Activated naive CD4-positive, alpha-beta T cell treated with anti-CD3 and anti-CD28 coated beads for 36 hours (primary cell): ENCODE results near the gene TTLL11. TPM values are rescaled to one million over a fixed set of nuclear protein-coding genes. Genes with fewer than 3 reads are reported as not detected.
"Not testable (repeated sequence)": the region's sequence is repeated elsewhere in the genome, so short reads cannot be mapped to it uniquely, and the experiment has no call there.

ENCODE experiments used
- CTCF ChIA-PET: fragments of 350-600 bp; sonication (Branson Sonifier 250); formaldehyde crosslinking; loops from one replicate; lab custom pipeline; 2021; ENCODE audit warnings: antibody characterized with exemption; lab: Charles Lee
- DNase-seq: peaks from one replicate; pipeline ENCODE4 v3.0.0-alpha.2; 2020
- H3K27ac Mint-ChIP-seq: one replicate; pipeline ENCODE4 v1.8.0; 2021; ENCODE audit warnings: mild to moderate bottlenecking, mixed read lengths
- H3K27me3 Mint-ChIP-seq: one replicate; pipeline ENCODE4 v1.8.0; 2021; ENCODE audit warnings: low read depth, mixed read lengths
- H3K36me3 Mint-ChIP-seq: one replicate; pipeline ENCODE4 v1.8.0; 2021; ENCODE audit warnings: low read depth, mixed read lengths
- H3K4me1 Mint-ChIP-seq: one replicate; pipeline ENCODE4 v1.8.0; 2021; ENCODE audit warnings: low read depth, mixed read lengths
- H3K4me3 Mint-ChIP-seq: one replicate; pipeline ENCODE4 v1.8.0; 2021; ENCODE audit warnings: mild to moderate bottlenecking, moderate library complexity, mixed read lengths
- H3K9me3 Mint-ChIP-seq: one replicate; pipeline ENCODE4 v1.8.0; 2021; ENCODE audit warnings: mixed read lengths
- intact Hi-C: fragments of 100-400 bp; cut with micrococcal nuclease; formaldehyde crosslinking; loops from one replicate; pipeline ENCODE4 v1.15.1; 2023
- total RNA-seq, 2 experiments: library from RNA; stranded (reverse); gene quantifications; one replicate each; pipeline ENCODE4 v1.2.3, GENCODE V29; 2021

Gene TTLL11
- total RNA-seq, 2 experiments from 2014 or later = 0.84 to 0.86 TPM

DNA sequence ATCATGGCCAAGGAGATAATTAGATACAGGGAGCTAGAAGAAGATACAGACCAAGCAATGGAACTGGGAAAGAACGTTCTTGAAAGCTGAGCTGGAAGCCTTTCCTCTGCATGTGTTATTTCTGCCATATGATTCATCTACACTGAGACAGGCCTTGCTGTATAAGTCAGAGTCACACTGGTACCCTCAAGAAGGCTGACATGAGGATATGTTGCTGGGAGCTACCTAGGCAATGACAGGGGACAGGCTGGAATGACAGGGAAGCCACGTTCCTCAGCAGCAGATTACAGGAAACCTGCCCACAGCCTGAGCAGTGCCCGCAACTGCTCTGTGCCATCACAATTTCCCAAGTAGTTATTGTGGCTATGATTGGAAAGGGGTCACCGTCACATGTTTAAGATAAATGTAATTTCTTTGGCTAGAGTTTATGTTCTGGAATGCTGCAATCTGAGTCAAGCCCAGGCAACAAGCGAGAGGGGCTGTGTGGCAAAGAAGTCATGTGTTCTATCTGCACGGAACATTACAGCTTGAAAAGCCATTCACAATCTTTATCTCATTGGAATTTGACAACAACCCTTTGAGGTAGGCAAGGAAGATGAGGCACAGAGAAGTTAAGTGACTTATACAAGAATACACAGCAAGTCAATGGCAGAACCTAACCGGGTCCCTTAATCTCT is 108.2 kb downstream of the TTLL11 start:
- Mint-ChIP-seq H3K4me1 (no peaks in the 10 kb centered on the region), H3K27ac (no peak overlapping the region), H3K36me3 (peaks cover 11% of the 10 kb centered on the region), H3K27me3 (no peaks in the 10 kb centered on the region), H3K4me3 (no peak overlapping the region), H3K9me3 (peaks cover 11% of the 10 kb centered on the region)
- no peak for DNase-seq
- CTCF ChIA-PET = interaction anchor here (0.9 kb wide), 1 partner anchor 289 kb away, joined by 3 read pairs; no protein-coding TSS in a partner anchor
- intact Hi-C loops = no loop called here

DNA sequence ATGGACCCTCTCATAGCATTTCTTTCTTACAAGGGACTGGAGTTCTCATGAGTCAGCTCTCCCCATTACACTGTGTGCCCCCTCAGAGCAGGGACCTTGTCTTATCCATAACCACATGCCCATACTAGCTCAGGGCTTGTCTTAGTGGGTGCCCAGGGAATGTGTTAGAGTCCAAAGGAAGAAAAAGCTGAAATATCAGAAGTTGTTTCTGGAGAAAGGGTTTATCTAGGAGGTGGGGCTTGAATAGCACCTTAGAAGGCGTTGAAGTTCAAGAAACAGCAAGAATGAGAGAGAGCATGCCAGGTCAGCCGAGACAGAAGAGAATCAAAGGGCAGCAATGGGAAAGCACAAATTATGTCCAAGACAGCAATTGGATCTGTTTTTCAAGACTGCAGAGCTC is 109.4 kb downstream of the TTLL11 start:
- peaks cover 11% of the 10 kb centered on the region for H3K36me3 Mint-ChIP-seq
- no peak overlapping the region for H3K4me3 Mint-ChIP-seq
- no peak for DNase-seq
- intact Hi-C loops = no loop called here
- CTCF ChIA-PET = no interaction called here
- H3K27ac Mint-ChIP-seq = no peak overlapping the region
- H3K27me3 Mint-ChIP-seq = no peaks in the 10 kb centered on the region
- H3K9me3 Mint-ChIP-seq = peaks cover 11% of the 10 kb centered on the region
- H3K4me1 Mint-ChIP-seq = no peaks in the 10 kb centered on the region

DNA sequence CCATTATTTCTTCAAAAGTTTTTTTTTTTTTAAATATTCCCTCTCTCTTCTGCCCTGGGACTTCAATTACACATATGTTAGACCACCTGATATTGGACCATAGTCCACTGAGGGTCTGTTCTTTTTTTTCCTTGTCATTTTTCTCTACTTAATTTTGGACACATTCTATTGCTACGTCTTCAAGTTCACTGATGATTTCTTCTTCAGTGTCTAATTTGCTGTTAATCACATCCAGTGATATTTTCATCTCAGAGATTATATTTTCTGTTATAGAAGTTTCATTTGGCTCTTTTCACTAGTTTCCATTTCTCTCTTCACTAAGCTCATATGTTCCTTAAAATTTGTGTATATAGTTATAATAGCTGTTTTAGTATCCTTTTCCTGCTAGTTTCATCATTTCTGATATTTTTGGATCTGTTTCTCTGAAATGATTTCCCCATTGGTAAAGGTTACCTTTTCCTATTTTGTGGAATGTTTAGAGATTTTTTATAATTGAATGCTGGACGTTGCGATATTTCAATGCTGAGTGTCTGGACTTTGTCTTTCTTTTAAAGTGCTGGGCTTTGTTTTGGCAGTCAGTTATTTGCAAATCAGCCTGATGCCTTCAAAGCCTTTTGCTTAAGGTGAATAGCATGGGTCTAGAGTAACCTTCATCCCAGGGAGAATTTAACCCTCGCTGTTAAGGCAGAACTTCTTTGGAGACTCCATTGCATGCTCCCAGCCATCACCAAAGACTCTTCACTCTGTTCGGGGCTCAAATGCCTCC is 111.8 kb downstream of the TTLL11 start:
- H3K4me3 Mint-ChIP-seq = no peak overlapping the region
- peaks cover 8% of the 10 kb centered on the region for H3K36me3 Mint-ChIP-seq
- no peaks in the 10 kb centered on the region for H3K27me3 Mint-ChIP-seq
- no peaks in the 10 kb centered on the region for H3K4me1 Mint-ChIP-seq
- no peak for DNase-seq
- no peak overlapping the region for H3K27ac Mint-ChIP-seq
- intact Hi-C loops = no loop called here
- CTCF ChIA-PET = interaction anchor here (0.5 to 1.1 kb wide), 2 partner anchors 117 to 433 kb away, joined by 3 to 6 read pairs; no protein-coding TSS in a partner anchor
- peaks cover 11% of the 10 kb centered on the region for H3K9me3 Mint-ChIP-seq

DNA sequence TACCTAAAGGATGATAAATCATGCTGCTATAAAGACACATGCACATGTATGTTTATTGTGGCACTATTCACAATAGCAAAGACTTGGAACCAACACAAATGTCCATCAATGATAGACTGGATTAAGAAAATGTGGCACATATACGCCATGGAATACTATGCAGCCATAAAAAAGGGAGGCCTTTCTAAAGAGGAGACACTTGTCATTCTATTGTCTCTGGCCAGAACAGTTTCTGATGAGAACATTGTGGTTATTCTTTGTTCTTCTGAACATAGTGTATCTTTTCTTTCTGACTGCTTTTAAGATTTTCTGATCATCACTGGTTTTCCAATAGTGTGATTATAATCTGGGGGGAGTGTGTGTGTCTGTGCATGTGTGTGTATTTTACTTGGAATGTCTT is 112.4 kb downstream of the TTLL11 start:
- intact Hi-C loops, H3K4me3 Mint-ChIP-seq, CTCF ChIA-PET, H3K36me3 Mint-ChIP-seq, H3K27ac Mint-ChIP-seq, H3K27me3 Mint-ChIP-seq, H3K4me1 Mint-ChIP-seq, DNase-seq: not testable (repeated sequence)
- peaks cover 11% of the 10 kb centered on the region for H3K9me3 Mint-ChIP-seq

DNA sequence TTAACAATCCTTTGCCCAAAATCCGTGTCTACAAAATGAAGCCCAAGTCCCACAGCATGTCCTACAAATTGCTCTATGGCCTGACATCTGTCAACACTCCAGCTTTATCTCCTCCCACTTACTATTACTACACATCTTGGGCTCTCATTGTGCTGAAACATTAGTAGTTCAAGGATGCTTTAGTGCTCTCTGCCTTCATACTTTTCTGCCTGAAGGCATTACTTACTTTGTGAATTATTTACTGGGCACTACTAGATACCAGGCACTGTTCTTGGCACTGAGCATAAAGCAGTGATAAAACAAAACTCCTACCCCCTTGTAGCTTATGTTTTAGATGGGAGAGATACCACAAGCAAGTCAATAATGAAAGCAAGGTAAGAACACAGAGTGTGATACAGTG is 113.4 kb downstream of the TTLL11 start:
- intact Hi-C loops = no loop called here
- H3K27me3 Mint-ChIP-seq = no peaks in the 10 kb centered on the region
- CTCF ChIA-PET = no interaction called here
- no peak for DNase-seq
- no peak overlapping the region for H3K4me3 Mint-ChIP-seq
- H3K27ac Mint-ChIP-seq = no peak overlapping the region
- peaks cover 11% of the 10 kb centered on the region for H3K9me3 Mint-ChIP-seq
- H3K36me3 Mint-ChIP-seq = peaks cover 8% of the 10 kb centered on the region
- H3K4me1 Mint-ChIP-seq = no peaks in the 10 kb centered on the region

DNA sequence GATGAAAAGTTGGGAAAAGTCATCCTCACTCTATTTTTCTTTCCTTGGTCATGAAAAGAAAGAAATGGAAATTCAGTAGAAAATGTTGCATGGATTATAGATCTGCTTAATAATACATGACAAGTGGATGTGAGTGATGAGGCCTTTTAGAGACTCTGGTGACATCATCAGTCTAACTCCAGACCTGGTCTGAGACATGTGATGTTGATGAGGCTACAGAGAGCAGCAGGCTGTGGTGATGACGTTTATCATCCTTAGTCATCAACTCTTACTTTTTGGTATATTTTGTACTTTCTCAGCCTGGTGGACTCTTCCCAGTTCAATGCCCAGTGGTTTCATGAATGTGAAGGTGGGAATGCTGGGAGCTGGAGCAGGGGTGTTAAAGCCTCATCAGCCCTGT is 116.4 kb downstream of the TTLL11 start:
- H3K36me3 Mint-ChIP-seq = peaks cover 2% of the 10 kb centered on the region
- H3K4me3 Mint-ChIP-seq = no peak overlapping the region
- H3K4me1 Mint-ChIP-seq = no peaks in the 10 kb centered on the region
- intact Hi-C loops = no loop called here
- CTCF ChIA-PET = no interaction called here
- H3K9me3 Mint-ChIP-seq = peaks cover 5% of the 10 kb centered on the region
- no peaks in the 10 kb centered on the region for H3K27me3 Mint-ChIP-seq
- DNase-seq = no peak
- H3K27ac Mint-ChIP-seq = no peak overlapping the region

DNA sequence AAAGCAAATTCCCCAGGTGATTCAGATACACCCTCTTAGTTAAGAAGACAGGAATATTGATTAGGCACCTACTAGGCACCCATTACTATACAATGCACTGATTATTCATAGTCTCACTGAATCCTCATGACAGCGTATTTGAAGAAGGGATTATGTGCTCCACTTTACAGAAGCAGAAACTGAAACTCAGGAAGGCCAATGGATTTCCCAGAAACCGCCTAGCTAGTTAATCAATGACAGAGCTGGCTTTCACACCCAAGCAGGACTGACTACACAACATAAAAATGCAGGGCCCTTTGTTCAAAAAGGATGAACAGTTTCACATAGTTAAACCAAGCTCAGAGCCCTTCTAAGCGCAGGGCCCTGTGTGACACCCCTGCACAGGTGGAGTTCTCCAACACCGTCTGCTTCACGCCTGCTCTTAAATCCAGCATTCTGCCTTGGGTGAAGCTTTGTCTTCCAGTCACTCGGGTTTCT is 117.3 kb downstream of the TTLL11 start:
- peaks cover 2% of the 10 kb centered on the region for H3K9me3 Mint-ChIP-seq
- intact Hi-C loops = no loop called here
- peaks cover 4% of the 10 kb centered on the region for H3K36me3 Mint-ChIP-seq
- H3K4me1 Mint-ChIP-seq = no peaks in the 10 kb centered on the region
- CTCF ChIA-PET = interaction anchor here (0.6 to 0.7 kb wide), 2 partner anchors 156 to 427 kb away, joined by 3 to 4 read pairs; no protein-coding TSS in a partner anchor
- no peak overlapping the region for H3K27ac Mint-ChIP-seq
- no peak overlapping the region for H3K4me3 Mint-ChIP-seq
- no peak for DNase-seq
- no peaks in the 10 kb centered on the region for H3K27me3 Mint-ChIP-seq

DNA sequence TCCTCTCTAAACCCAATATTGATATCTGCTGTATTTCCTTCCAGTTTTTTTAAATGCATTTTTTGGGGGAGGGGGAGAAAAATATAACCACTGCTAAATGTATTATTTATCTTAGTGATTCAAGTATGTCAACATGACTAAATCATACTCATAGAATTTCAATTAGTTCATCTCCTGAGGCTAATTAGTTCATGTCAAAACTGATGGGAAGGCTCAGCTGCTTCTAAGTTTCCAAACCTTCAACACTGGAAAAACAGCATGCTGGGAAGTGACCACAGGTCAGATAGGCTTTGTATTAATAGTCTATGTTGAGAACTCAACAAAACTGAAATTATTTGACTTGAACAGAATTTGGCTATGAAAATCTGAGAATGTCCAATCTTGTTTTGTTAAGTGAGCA is 118.7 kb downstream of the TTLL11 start:
- Mint-ChIP-seq H3K9me3 (no peaks in the 10 kb centered on the region), H3K27ac (no peak overlapping the region)
- CTCF ChIA-PET = interaction anchor here (1.2 kb wide), 1 partner anchor 18 kb away, joined by 3 read pairs; no protein-coding TSS in a partner anchor

DNA sequence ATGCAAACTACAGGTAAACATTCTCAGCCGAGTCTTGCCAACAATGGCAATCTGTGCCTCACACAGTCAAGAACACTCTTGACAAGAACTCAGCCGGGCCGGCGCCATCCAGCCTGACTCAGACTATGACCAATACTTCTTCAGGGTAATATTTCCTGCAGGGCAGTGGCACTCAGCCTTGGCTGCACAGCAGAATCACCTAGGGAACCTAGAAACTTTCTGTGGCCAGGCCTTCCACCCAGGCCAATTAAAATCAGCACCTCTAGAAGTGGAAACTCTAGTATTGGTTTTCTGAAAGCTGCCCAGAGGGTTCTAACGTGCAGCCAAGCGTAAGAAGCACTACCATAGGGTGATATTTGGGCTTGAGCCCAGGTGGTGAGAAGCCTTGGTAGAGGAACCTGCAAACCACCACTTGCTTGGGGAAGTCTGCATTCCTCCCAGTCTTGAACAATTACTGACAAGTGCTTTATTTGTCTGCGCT is 120.6 kb downstream of the TTLL11 start:
- CTCF ChIA-PET = no interaction called here
- intact Hi-C loops = no loop called here
- DNase-seq = no peak
- no peaks in the 10 kb centered on the region for H3K27me3 Mint-ChIP-seq
- H3K9me3 Mint-ChIP-seq = no peaks in the 10 kb centered on the region
- no peaks in the 10 kb centered on the region for H3K4me1 Mint-ChIP-seq
- no peak overlapping the region for H3K4me3 Mint-ChIP-seq
- peaks cover 4% of the 10 kb centered on the region for H3K36me3 Mint-ChIP-seq
- no peak overlapping the region for H3K27ac Mint-ChIP-seq

More for the DNA sequence above, 118.7 kb downstream of the TTLL11 start:
- no peak for DNase-seq
- Mint-ChIP-seq H3K27me3 (no peaks in the 10 kb centered on the region), H3K4me3 (no peak overlapping the region), H3K36me3 (peaks cover 4% of the 10 kb centered on the region), H3K4me1 (no peaks in the 10 kb centered on the region)
- intact Hi-C loops = no loop called here

DNA sequence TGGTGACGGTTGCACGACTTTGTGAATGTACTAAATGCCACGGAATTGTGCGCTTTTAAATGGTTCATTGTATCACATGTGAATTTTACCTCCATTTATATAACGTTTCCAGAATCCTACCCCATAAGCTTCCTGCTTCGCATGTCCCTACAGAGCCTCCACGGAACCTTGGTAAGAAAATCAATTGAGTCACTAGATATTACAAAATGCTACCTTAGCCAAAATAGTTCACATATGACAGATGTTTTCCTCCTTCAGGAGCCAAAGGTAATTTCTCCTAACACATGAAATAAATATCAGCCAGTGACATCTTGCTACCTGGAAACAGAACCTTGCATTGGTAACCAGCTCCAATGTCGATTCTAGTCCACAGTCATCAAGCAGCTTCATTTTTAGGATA is 125.1 kb downstream of the TTLL11 start:
- no peak for DNase-seq
- H3K4me3 Mint-ChIP-seq = no peak overlapping the region
- CTCF ChIA-PET = no interaction called here
- H3K36me3 Mint-ChIP-seq = peaks cover 6% of the 10 kb centered on the region
- H3K4me1 Mint-ChIP-seq = no peaks in the 10 kb centered on the region
- H3K9me3 Mint-ChIP-seq = no peaks in the 10 kb centered on the region
- H3K27me3 Mint-ChIP-seq = no peaks in the 10 kb centered on the region
- no peak overlapping the region for H3K27ac Mint-ChIP-seq
- intact Hi-C loops = no loop called here

DNA sequence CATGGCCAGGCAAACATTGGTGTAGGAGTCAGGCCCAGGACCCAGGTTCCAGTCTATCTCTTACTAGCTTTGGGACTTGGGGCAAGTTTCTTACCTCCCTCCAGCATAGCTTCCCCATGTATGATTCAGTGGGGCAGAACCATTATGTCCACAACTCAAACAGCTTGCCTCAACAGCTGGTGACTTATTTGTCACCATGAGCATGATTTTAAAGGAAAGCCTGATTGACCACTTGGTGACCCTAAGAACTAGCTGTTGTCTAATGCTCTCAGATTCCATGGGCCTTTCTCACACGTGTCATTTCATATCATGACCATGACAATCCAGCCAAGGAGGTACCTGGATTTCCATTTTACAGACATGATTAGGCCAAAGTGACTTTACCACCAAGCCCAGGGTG is 126.4 kb downstream of the TTLL11 start:
- Mint-ChIP-seq H3K27me3 (no peaks in the 10 kb centered on the region), H3K9me3 (no peaks in the 10 kb centered on the region), H3K4me3 (no peak overlapping the region), H3K4me1 (no peaks in the 10 kb centered on the region), H3K36me3 (peaks cover 5% of the 10 kb centered on the region), H3K27ac (no peak overlapping the region)
- CTCF ChIA-PET = no interaction called here
- no peak for DNase-seq
- intact Hi-C loops = no loop called here

DNA sequence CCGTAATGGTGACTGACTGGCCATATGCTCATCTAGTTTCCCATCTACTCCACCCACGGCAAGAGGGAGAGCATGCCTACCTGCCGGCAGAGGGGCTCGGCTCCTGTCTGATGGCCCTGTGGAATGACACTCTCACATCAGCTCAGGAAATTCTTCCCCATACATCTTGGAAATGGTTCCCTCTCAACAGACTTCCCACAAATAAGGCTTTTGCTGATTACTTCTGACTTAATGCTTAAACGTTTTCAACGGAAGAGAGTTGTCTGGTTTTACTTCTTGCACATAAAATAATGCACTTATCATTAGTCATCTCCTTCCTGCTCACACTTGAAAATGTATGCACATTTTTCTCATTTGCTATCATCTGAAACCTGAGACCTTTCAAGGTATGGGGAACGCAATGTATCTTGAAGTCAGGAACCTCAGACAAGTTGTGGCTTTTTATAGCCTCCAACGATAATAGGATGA is 129.5 kb downstream of the TTLL11 start:
- H3K27me3 Mint-ChIP-seq = no peaks in the 10 kb centered on the region
- intact Hi-C loops = no loop called here
- no peak overlapping the region for H3K4me3 Mint-ChIP-seq
- CTCF ChIA-PET = no interaction called here
- DNase-seq = no peak
- peaks cover 2% of the 10 kb centered on the region for H3K36me3 Mint-ChIP-seq
- no peaks in the 10 kb centered on the region for H3K9me3 Mint-ChIP-seq
- H3K27ac Mint-ChIP-seq = no peak overlapping the region
- no peaks in the 10 kb centered on the region for H3K4me1 Mint-ChIP-seq
